Omental fat pad (tissue), 4 donors: ENCODE results near the gene C1QL3. TPM values are rescaled to one million over a fixed set of nuclear protein-coding genes. Genes with fewer than 3 reads are reported as not detected.

ENCODE experiments used
- ATAC-seq: fragments of 150-250 bp; one replicate; pipeline ENCODE4 v1.9.1; 2016; ENCODE audit warnings: mild to moderate bottlenecking, moderate library complexity; ENCODE audit not compliant: low FRiP score
- DNase-seq: peaks from one replicate; pipeline ENCODE4 v3.0.0-alpha.2; 2019; ENCODE audit warnings: low spot score
- CTCF ChIP-seq, 3 donors: fragments of 450-650 bp; IDR thresholded peaks; one replicate each; pipeline ENCODE4 v1.5.1; 2016 to 2017; ENCODE audit warnings: antibody characterized with exemption in 3 of 3, mild to moderate bottlenecking in 3 of 3, moderate library complexity in 2 of 3
- total RNA-seq, 4 donors: library from RNA; depleted of rRNA; stranded (reverse); fragments of >200 nt; gene quantifications; one replicate each; pipeline ENCODE4 v1.1.0, GENCODE V29; 2016

Gene C1QL3
- total RNA-seq, 4 donors from 2014 or later: not detected

- no peak for ATAC-seq
- no peak for TF ChIP-seq CTCF (IDR thresholded peaks at IDR 0.05)
- DNase-seq: no peak
Measured at GRCh38 chr10:16520900-16521299, 779 bp downstream of the C1QL3 start.

- ATAC-seq (no peak), DNase-seq (no peak)
- no peak for TF ChIP-seq CTCF (IDR thresholded peaks at IDR 0.05)
Measured at GRCh38 chr10:16519908-16520861, 1.5 kb downstream of the C1QL3 start.

GRCh38 chr10:16519250-16519907 lies 2.3 kb downstream of the C1QL3 start:
- DNase-seq (no peak), ATAC-seq (no peak)
- no peak for TF ChIP-seq CTCF (IDR thresholded peaks at IDR 0.05)

- no peak for TF ChIP-seq CTCF (IDR thresholded peaks at IDR 0.05)
- DNase-seq (no peak), ATAC-seq (no peak)
Measured at GRCh38 chr10:16518822-16519221, 2.9 kb downstream of the C1QL3 start.

GRCh38 chr10:16510843-16511242 lies 10.8 kb downstream of the C1QL3 start:
- TF ChIP-seq CTCF (IDR thresholded peaks at IDR 0.05): no peak
- ATAC-seq: no peak
- DNase-seq: no peak

GRCh38 chr10:16509996-16510395 lies 11.7 kb downstream of the C1QL3 start:
- no peak for ATAC-seq
- no peak for DNase-seq
- no peak for TF ChIP-seq CTCF (IDR thresholded peaks at IDR 0.05)
